Renal pelvis (tissue), 4 donors: ENCODE results near the gene CCDC170. TPM values are rescaled to one million over a fixed set of nuclear protein-coding genes. Genes with fewer than 3 reads are reported as not detected.
A peak's percentile ranks its signal among the peaks of the same experiment; 100 is the strongest.
"Not testable (repeated sequence)": the region's sequence is repeated elsewhere in the genome, so short reads cannot be mapped to it uniquely, and the experiment has no call there.

Experiments
- DNase-seq: peaks from one replicate; pipeline ENCODE4 v3.0.0-alpha.2; 2013
- polyA plus RNA-seq, 3 donors: library from polyadenylated mRNA; unstranded; fragments of 120-200 nt; gene quantifications; one replicate each; pipeline ENCODE4 v1.2.1, GENCODE V29; 2013; ENCODE audit not compliant: insufficient read length in 3 of 3

Gene CCDC170
- polyA plus RNA-seq, 3 donors = 2.7 to 4.3 (median 3.2) TPM

- no peak for DNase-seq
Observed at GRCh38 chr6:151490996-151491395, 2.8 kb upstream of the CCDC170 start.

GRCh38 chr6:151493161-151493803 is 535 bp upstream of the CCDC170 start:
- no peak for DNase-seq

- DNase-seq = peak; percentile 66
Observed at GRCh38 chr6:151494235-151494935, 568 bp downstream of the CCDC170 start.

- no peak for DNase-seq
Observed at GRCh38 chr6:151494936-151495320, 1.1 kb downstream of the CCDC170 start.

- DNase-seq = no peak
Observed at GRCh38 chr6:151495380-151495779, 1.6 kb downstream of the CCDC170 start.

GRCh38 chr6:151497905-151498304 is 4.1 kb downstream of the CCDC170 start:
- DNase-seq = no peak

GRCh38 chr6:151498327-151498726 is 4.5 kb downstream of the CCDC170 start:
- DNase-seq = no peak

- DNase-seq = no peak
Observed at GRCh38 chr6:151499551-151499950, 5.7 kb downstream of the CCDC170 start.

GRCh38 chr6:151501511-151502136 is 7.8 kb downstream of the CCDC170 start:
- no peak for DNase-seq

GRCh38 chr6:151502499-151502898 is 8.7 kb downstream of the CCDC170 start:
- no peak for DNase-seq

GRCh38 chr6:151506761-151507160 is 12.9 kb downstream of the CCDC170 start:
- DNase-seq = no peak

GRCh38 chr6:151509048-151509447 is 15.2 kb downstream of the CCDC170 start:
- no peak for DNase-seq

GRCh38 chr6:151512481-151512880 is 18.7 kb downstream of the CCDC170 start:
- DNase-seq = no peak

- DNase-seq = no peak
Observed at GRCh38 chr6:151514000-151514730, 20.3 kb downstream of the CCDC170 start.

GRCh38 chr6:151518992-151519391 is 25.2 kb downstream of the CCDC170 start:
- not testable (repeated sequence) for DNase-seq

- DNase-seq = no peak
Observed at GRCh38 chr6:151523034-151523433, 29.2 kb downstream of the CCDC170 start.

- no peak for DNase-seq
Observed at GRCh38 chr6:151524059-151524458, 30.2 kb downstream of the CCDC170 start.

- DNase-seq = no peak
Observed at GRCh38 chr6:151534576-151534975, 40.8 kb downstream of the CCDC170 start.

GRCh38 chr6:151535476-151536187 is 41.8 kb downstream of the CCDC170 start:
- DNase-seq = no peak

GRCh38 chr6:151536188-151536479 is 42.3 kb downstream of the CCDC170 start:
- no peak for DNase-seq

GRCh38 chr6:151537556-151537955 is 43.7 kb downstream of the CCDC170 start:
- DNase-seq = no peak
